ENCODE measurements around the gene NISCH.

GRCh38 chr3:52487050-52487787 lies 31.8 kb downstream of the NISCH start:
- TF ChIP-seq ZFP3 (CRISPR knock-in tag; IDR thresholded peaks at IDR 0.05): no peak
- no peak for TF ChIP-seq ZFP30 (CRISPR knock-in tag; IDR thresholded peaks at IDR 0.05)
- TF ChIP-seq ZNF70 (CRISPR knock-in tag; IDR thresholded peaks at IDR 0.05): no peak
- no peak for TF ChIP-seq RARB (CRISPR knock-in tag; IDR thresholded peaks at IDR 0.05)
- TF ChIP-seq CSRNP3 (CRISPR knock-in tag; IDR thresholded peaks at IDR 0.05): no peak
- no peak for TF ChIP-seq PATZ1 (CRISPR knock-in tag; IDR thresholded peaks at IDR 0.05; ENCODE audit: borderline replicate concordance)
- no peak for TF ChIP-seq PPARA (CRISPR knock-in tag; IDR thresholded peaks at IDR 0.05; ENCODE audit: borderline replicate concordance)
- no peak for TF ChIP-seq ZNF565 (CRISPR knock-in tag; conservative IDR thresholded peaks at IDR 0.05; ENCODE audit: low read depth)
- TF ChIP-seq BACH2 (CRISPR knock-in tag; IDR thresholded peaks at IDR 0.05; ENCODE audit: borderline replicate concordance): no peak
- no peak for TF ChIP-seq ARNTL (CRISPR knock-in tag; IDR thresholded peaks at IDR 0.05; ENCODE audit: borderline replicate concordance, low read depth)
- no peak for TF ChIP-seq ESRRG (CRISPR knock-in tag; IDR thresholded peaks at IDR 0.05)

Data from SK-N-SH treated with all-trans-retinoic acid at 6 μM for 48 hours (cell line).